PFSK-1 (cell line): ENCODE data around the gene RPL37.

ENCODE experiments used
- FOXP2 ChIP-seq: optimal IDR thresholded peaks from 2 replicates; pipeline ENCODE3; 2011; ENCODE audit warnings: borderline replicate concordance, control low read depth, inconsistent platforms; ENCODE audit not compliant: insufficient read depth; ENCODE audit errors: extremely low read length, extremely low read depth
- POLR2AphosphoS5 ChIP-seq: IDR thresholded peaks from 2 replicates; pipeline ENCODE4 v1.6.1; 2012; ENCODE audit warnings: low read depth, mild to moderate bottlenecking, control low read depth, low read length, moderate library complexity
- SIN3A ChIP-seq: IDR thresholded peaks from 2 replicates; pipeline ENCODE4 v1.6.1; 2012; ENCODE audit warnings: mild to moderate bottlenecking, low read length, moderate library complexity, borderline replicate concordance; ENCODE audit not compliant: insufficient read depth
- TAF1 ChIP-seq: IDR thresholded peaks from 2 replicates; pipeline ENCODE4 v1.6.1; 2012; ENCODE audit warnings: low read length, control low read depth, borderline replicate concordance; ENCODE audit not compliant: insufficient read depth
- TF ChIP-seq, protein P1 (sequence below), 2 experiments: IDR thresholded peaks; 2 replicates each; pipeline versions ENCODE4 v1.6.1 to v1.8.0; 2011 to 2012; ENCODE audit warnings: low read depth in 2 of 2, low read length in 2 of 2, control low read depth in 1 of 2, inconsistent platforms in 1 of 2, mild to moderate bottlenecking in 1 of 2, moderate library complexity in 1 of 2; ENCODE audit not compliant: insufficient read depth in 1 of 2

Gene RPL37

DNA sequence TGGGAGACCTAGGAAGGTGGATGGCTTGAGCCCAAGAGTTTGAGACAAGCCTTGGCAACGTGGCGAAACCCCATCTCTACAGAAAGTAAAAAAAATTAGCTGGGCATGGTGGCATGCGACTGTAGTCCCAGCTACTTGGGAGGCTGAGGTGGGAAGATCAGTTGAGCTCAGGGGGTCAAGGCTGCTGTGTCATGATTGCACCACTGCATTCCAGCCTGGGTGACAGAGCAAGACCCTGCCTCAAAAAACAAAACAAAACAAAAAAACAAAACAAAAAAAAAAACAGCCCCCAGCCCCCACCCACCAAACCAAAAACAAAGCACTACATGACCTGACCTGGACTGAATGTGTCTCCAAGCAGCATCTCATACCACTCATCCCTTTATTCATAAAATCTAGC lies 40.9 kb upstream of the RPL37 start:
- TF ChIP-seq POLR2AphosphoS5 = no peak
- no peak for TF ChIP-seq TAF1
- no peak for TF ChIP-seq FOXP2
- TF ChIP-seq, protein P1, sequence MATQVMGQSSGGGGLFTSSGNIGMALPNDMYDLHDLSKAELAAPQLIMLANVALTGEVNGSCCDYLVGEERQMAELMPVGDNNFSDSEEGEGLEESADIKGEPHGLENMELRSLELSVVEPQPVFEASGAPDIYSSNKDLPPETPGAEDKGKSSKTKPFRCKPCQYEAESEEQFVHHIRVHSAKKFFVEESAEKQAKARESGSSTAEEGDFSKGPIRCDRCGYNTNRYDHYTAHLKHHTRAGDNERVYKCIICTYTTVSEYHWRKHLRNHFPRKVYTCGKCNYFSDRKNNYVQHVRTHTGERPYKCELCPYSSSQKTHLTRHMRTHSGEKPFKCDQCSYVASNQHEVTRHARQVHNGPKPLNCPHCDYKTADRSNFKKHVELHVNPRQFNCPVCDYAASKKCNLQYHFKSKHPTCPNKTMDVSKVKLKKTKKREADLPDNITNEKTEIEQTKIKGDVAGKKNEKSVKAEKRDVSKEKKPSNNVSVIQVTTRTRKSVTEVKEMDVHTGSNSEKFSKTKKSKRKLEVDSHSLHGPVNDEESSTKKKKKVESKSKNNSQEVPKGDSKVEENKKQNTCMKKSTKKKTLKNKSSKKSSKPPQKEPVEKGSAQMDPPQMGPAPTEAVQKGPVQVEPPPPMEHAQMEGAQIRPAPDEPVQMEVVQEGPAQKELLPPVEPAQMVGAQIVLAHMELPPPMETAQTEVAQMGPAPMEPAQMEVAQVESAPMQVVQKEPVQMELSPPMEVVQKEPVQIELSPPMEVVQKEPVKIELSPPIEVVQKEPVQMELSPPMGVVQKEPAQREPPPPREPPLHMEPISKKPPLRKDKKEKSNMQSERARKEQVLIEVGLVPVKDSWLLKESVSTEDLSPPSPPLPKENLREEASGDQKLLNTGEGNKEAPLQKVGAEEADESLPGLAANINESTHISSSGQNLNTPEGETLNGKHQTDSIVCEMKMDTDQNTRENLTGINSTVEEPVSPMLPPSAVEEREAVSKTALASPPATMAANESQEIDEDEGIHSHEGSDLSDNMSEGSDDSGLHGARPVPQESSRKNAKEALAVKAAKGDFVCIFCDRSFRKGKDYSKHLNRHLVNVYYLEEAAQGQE (IDR thresholded peaks at IDR 0.05; ENCODE audit: insufficient read depth in 1 of 2, low read depth in 2 of 2, low read length in 2 of 2) = no peak

DNA sequence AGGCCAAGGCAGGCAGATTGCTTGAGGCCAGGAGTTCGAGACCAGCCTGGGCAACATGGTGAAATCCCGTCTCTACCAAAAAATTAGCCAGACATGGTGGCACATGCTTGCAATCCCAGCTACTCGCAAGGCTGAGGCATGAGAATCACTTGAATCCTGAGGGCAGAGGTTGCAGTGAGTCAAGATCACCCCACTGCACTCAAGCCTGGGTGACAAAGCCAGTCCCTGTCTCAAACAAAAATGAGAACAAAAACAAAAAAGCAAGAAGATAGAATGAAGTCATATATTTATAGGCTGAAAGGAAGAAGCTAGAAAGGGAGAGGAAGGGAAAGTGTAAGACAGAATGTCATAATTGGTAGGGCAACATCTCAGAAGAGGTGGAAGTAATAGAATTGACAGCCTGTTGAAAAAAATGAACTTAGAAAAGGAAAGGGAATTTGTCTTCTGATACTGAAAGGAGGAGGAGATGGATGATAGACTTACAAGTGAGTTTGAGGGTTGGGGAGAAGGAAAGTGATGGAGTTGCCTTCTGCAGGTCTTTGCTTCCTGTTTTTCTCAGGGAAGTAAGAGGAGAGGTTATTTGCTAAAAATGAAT lies 38.4 kb upstream of the RPL37 start:
- TF ChIP-seq SIN3A (no peak), TAF1 (no peak), FOXP2 (no peak), POLR2AphosphoS5 (no peak)
- TF ChIP-seq, protein P1 (IDR thresholded peaks at IDR 0.05; ENCODE audit: insufficient read depth in 1 of 2, low read depth in 2 of 2, low read length in 2 of 2) = no peak

DNA sequence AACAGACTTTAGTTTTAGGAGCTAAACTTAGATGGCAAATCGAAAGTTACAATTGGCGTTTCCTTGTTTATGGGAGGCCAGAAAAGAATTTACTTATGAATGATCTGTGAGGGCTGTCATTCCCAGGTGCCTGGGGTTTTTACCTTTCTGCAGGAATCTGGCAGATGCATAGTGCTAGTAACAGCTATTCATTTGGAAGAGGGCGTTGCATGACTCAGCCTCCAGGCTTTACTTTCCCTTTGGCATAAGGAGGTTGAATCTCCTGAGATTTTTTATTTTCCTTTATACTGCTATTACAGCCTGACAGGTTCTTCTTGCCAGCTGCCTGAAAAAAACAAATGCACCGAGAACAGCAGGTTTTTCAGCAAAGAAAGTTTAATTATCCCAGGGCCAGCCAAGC lies 36.2 kb upstream of the RPL37 start:
- TF ChIP-seq SIN3A = no peak
- no peak for TF ChIP-seq FOXP2
- TF ChIP-seq POLR2AphosphoS5 = no peak
- TF ChIP-seq, protein P1 (IDR thresholded peaks at IDR 0.05; ENCODE audit: insufficient read depth in 1 of 2, low read depth in 2 of 2, low read length in 2 of 2) = no peak
- TF ChIP-seq TAF1 = no peak

DNA sequence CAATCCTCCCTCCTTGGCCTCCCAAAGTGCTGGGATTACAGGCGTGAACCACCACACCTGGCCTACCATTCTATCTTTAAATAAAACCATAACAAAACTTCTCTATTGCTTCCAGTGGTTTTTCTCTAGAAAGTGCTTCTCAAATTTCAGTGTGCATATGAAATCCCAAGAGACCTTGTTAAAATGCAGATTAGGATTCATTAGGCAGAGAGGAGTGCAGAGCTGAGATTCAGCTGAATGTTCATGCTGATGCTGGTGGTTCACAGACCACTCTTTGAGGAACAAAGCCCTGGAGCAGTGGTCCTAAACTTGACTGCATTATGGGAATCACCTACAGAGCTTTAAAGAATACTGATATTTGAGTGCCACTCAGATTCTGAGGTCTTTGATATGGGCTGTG lies 34.4 kb upstream of the RPL37 start:
- TF ChIP-seq, protein P1 (IDR thresholded peaks at IDR 0.05; ENCODE audit: insufficient read depth in 1 of 2, low read depth in 2 of 2, low read length in 2 of 2) = no peak
- TF ChIP-seq TAF1 (no peak), SIN3A (no peak), FOXP2 (no peak), POLR2AphosphoS5 (no peak)

DNA sequence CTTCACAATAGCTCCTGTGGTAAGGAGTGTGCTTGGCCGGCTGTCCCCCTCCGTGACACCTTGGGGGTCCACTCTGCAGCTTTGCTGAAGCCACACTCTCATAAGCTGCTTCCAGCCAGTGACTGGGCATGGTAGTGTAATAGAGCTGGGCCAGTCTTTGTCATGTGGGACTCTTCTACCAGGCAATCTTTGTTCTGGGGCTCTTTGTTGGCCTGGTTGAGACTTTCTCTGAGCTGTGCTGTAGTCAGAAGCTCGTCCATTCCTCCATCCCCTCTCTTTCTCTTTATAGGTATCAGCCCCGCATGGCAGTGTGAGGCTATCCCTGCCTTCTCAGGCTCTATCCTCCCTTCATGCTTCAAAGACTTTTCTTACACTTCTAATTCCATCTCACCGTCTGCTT lies 31.8 kb upstream of the RPL37 start:
- TF ChIP-seq, protein P1 (IDR thresholded peaks at IDR 0.05; ENCODE audit: insufficient read depth in 1 of 2, low read depth in 2 of 2, low read length in 2 of 2) = no peak
- no peak for TF ChIP-seq FOXP2
